HG02884 (cell line): ENCODE results near the gene PPP1R1B.

ENCODE experiments used
- ATAC-seq: cut with Tn5 transposase; IDR thresholded peaks from one replicate; pipeline ENCODE4 v1.9.1; 2021; ENCODE audit warnings: mild to moderate bottlenecking, moderate library complexity; ENCODE audit not compliant: unreplicated experiment

PPP1R1B gene

GRCh38 chr17:39651923-39652586 is 25.3 kb downstream of the PPP1R1B start:
- no peak for ATAC-seq

- ATAC-seq, result no peak
Observed at GRCh38 chr17:39652587-39653315, 26.0 kb downstream of the PPP1R1B start.

- ATAC-seq, result no peak
Observed at GRCh38 chr17:39653316-39653661, 26.5 kb downstream of the PPP1R1B start.

- ATAC-seq, result no peak
Observed at GRCh38 chr17:39653662-39654331, 27.0 kb downstream of the PPP1R1B start.

GRCh38 chr17:39655105-39655504 is 28.4 kb downstream of the PPP1R1B start:
- ATAC-seq, result no peak

- no peak for ATAC-seq
Observed at GRCh38 chr17:39658346-39658745, 31.6 kb downstream of the PPP1R1B start.

- ATAC-seq, result no peak
Observed at GRCh38 chr17:39658760-39659159, 32.0 kb downstream of the PPP1R1B start.

- ATAC-seq, result no peak
Observed at GRCh38 chr17:39659279-39660010, 32.7 kb downstream of the PPP1R1B start.

- no peak for ATAC-seq
Observed at GRCh38 chr17:39660011-39660360, 33.2 kb downstream of the PPP1R1B start.

GRCh38 chr17:39660397-39661385 is 33.9 kb downstream of the PPP1R1B start:
- ATAC-seq, result no peak

GRCh38 chr17:39661744-39662541 is 35.2 kb downstream of the PPP1R1B start:
- ATAC-seq, result no peak

GRCh38 chr17:39662551-39663339 is 36.0 kb downstream of the PPP1R1B start:
- no peak for ATAC-seq

- no peak for ATAC-seq
Observed at GRCh38 chr17:39663340-39663687, 36.6 kb downstream of the PPP1R1B start.

- no peak for ATAC-seq
Observed at GRCh38 chr17:39663688-39664580, 37.2 kb downstream of the PPP1R1B start.

GRCh38 chr17:39664581-39665561 is 38.1 kb downstream of the PPP1R1B start, which contains the start of gene TCAP:
Gene TCAP, plus strand, starts transcription at chr17:39665349. Its CDS starts 11 bp downstream, at chr17:39665360.
- ATAC-seq, result no peak

GRCh38 chr17:39665642-39666224 is 39.0 kb downstream of the PPP1R1B start:
- no peak for ATAC-seq
